ENCODE data around the gene C3orf85. TPM values are rescaled to one million over a fixed set of nuclear protein-coding genes. Genes with fewer than 3 reads are reported as not detected.

C3orf85 gene
- total RNA-seq, 1 experiment from 2014 or later, result not detected

DNA sequence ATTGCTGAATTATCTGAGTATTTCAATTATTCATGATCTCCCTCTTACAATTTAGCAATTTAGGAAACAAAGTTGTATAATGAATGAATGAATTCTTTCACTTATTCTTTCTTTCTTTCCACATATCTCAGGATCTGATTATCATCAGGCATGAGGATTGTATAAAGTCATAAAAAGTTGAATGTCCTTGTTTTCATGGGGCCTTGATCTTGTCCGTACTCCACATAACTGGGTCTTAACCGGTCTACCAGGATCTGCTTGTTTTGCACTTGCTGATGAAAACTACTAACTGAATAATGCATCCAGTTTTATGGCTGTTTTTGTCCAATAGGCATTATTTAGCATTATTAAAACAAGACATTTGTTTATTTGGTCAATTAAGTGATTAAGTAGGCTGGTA, 12.6 kb downstream of the C3orf85 start:
- Histone ChIP-seq H3K4me1 (ENCODE audit: insufficient read depth, low read length, poor library complexity, severe bottlenecking) (no peaks in the 10 kb centered on the region), H3K9me3 (ENCODE audit: low read depth, low read length, poor library complexity, severe bottlenecking) (no peaks in the 10 kb centered on the region), H3K27me3 (replicated peaks; ENCODE audit: insufficient read depth, low read depth, low read length, poor library complexity) (no peaks in the 10 kb centered on the region), H3K27ac (ENCODE audit: low read depth, low read length, poor library complexity, severe bottlenecking) (no peak overlapping the region), H3K4me3 (ENCODE audit: low read depth, low read length, poor library complexity, severe bottlenecking) (no peak overlapping the region), H3K36me3 (ENCODE audit: insufficient read depth, low read length, poor library complexity, severe bottlenecking) (no peaks in the 10 kb centered on the region)
- TF ChIP-seq, protein P1, sequence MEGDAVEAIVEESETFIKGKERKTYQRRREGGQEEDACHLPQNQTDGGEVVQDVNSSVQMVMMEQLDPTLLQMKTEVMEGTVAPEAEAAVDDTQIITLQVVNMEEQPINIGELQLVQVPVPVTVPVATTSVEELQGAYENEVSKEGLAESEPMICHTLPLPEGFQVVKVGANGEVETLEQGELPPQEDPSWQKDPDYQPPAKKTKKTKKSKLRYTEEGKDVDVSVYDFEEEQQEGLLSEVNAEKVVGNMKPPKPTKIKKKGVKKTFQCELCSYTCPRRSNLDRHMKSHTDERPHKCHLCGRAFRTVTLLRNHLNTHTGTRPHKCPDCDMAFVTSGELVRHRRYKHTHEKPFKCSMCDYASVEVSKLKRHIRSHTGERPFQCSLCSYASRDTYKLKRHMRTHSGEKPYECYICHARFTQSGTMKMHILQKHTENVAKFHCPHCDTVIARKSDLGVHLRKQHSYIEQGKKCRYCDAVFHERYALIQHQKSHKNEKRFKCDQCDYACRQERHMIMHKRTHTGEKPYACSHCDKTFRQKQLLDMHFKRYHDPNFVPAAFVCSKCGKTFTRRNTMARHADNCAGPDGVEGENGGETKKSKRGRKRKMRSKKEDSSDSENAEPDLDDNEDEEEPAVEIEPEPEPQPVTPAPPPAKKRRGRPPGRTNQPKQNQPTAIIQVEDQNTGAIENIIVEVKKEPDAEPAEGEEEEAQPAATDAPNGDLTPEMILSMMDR (conservative IDR thresholded peaks at IDR 0.05; ENCODE audit: low read depth, low read length), result no peak
- TF ChIP-seq EZH2 (IDR thresholded peaks at IDR 0.05; ENCODE audit: borderline replicate concordance, low read depth, low read length, poor library complexity, severe bottlenecking), result no peak
- ChIA-PET CTCF (no interaction called here), POLR2A (ENCODE audit: low non-redundant PET) (no interaction called here)
- no TSS peak for BruUV-seq (replicated peaks)
- intact Hi-C loops (cut with micrococcal nuclease; ENCODE audit: unreplicated experiment), result no loop called here
- DNase-seq (ENCODE audit: low spot score), result no peak

DNA sequence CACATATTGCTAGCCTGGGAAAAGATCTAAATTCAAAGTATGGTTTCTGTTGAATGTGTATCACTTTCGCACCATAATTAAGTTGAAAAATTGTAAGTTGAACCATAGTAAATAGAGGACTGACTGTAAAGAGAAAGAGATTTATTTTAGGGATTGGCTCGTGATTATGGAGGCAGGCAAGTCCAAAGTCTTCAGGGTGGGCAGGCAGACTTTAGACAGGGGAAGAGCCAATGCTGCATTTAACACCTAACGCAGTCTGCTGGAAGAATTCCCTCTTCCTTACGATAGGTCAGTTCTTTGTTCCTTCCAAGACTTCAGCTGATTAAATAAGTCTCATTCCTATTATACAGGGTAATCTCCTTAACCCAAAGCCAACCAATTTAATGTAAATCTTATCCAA, 15.8 kb downstream of the C3orf85 start:
- Histone ChIP-seq H3K4me1 (ENCODE audit: insufficient read depth, low read length, poor library complexity, severe bottlenecking) (no peaks in the 10 kb centered on the region), H3K4me3 (ENCODE audit: low read depth, low read length, poor library complexity, severe bottlenecking) (no peak overlapping the region), H3K27ac (ENCODE audit: low read depth, low read length, poor library complexity, severe bottlenecking) (no peak overlapping the region), H3K27me3 (replicated peaks; ENCODE audit: insufficient read depth, low read depth, low read length, poor library complexity) (no peaks in the 10 kb centered on the region), H3K9me3 (ENCODE audit: low read depth, low read length, poor library complexity, severe bottlenecking) (no peaks in the 10 kb centered on the region), H3K36me3 (ENCODE audit: insufficient read depth, low read length, poor library complexity, severe bottlenecking) (no peaks in the 10 kb centered on the region)
- intact Hi-C loops (cut with micrococcal nuclease; ENCODE audit: unreplicated experiment), result no loop called here
- BruUV-seq (replicated peaks), result no TSS peak
- TF ChIP-seq, protein P1 (conservative IDR thresholded peaks at IDR 0.05; ENCODE audit: low read depth, low read length), result no peak
- no peak for TF ChIP-seq EZH2 (IDR thresholded peaks at IDR 0.05; ENCODE audit: borderline replicate concordance, low read depth, low read length, poor library complexity, severe bottlenecking)
- no peak for DNase-seq (ENCODE audit: low spot score)
- ChIA-PET POLR2A (ENCODE audit: low non-redundant PET) (no interaction called here), CTCF (no interaction called here)

DNA sequence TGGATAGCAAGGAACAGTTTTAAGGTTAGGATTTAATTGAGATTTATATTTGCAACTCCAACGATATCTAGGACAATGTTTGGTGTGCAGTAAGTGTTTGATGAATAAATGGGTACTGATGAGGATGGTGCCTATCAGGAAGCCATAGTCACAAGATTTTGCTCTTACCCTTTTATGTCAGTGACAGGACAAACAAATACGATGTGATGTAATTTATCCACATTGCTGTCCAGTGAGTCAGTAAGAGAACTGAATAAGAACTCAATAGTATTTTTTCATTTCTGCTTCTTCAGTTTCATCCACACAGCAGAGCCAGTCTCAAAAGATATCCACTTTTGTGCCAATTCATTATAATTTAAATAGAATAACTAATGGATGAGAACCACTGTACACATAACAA, 18.5 kb downstream of the C3orf85 start:
- no peaks in the 10 kb centered on the region for H3K4me1 ChIP-seq (ENCODE audit: insufficient read depth, low read length, poor library complexity, severe bottlenecking)
- H3K27ac ChIP-seq (ENCODE audit: low read depth, low read length, poor library complexity, severe bottlenecking), result no peak overlapping the region
- no peaks in the 10 kb centered on the region for H3K27me3 ChIP-seq (replicated peaks; ENCODE audit: insufficient read depth, low read depth, low read length, poor library complexity)
- H3K36me3 ChIP-seq (ENCODE audit: insufficient read depth, low read length, poor library complexity, severe bottlenecking), result no peaks in the 10 kb centered on the region
- intact Hi-C loops (cut with micrococcal nuclease; ENCODE audit: unreplicated experiment), result no loop called here
- no peak for TF ChIP-seq EZH2 (IDR thresholded peaks at IDR 0.05; ENCODE audit: borderline replicate concordance, low read depth, low read length, poor library complexity, severe bottlenecking)
- TF ChIP-seq, protein P1 (conservative IDR thresholded peaks at IDR 0.05; ENCODE audit: low read depth, low read length), result no peak
- no peak for DNase-seq (ENCODE audit: low spot score)
- BruUV-seq (replicated peaks), result no TSS peak
- no peaks in the 10 kb centered on the region for H3K9me3 ChIP-seq (ENCODE audit: low read depth, low read length, poor library complexity, severe bottlenecking)
- ChIA-PET CTCF (no interaction called here), POLR2A (ENCODE audit: low non-redundant PET) (no interaction called here)
- H3K4me3 ChIP-seq (ENCODE audit: low read depth, low read length, poor library complexity, severe bottlenecking), result no peak overlapping the region
